PC-3 (cell line): ENCODE data around the gene CDR2L. TPM values are rescaled to one million over a fixed set of nuclear protein-coding genes. Genes with fewer than 3 reads are reported as not detected.

ENCODE experiments used
- ATAC-seq: fragments of 200-7000 bp; cut with Tn5 transposase; 2 replicates; pipeline ENCODE4 v1.9.1; 2020; ENCODE audit warnings: mild to moderate bottlenecking, moderate library complexity
- BruUV-seq: library from RNA; stranded (reverse); fragments of 400-500 nt; replicated peaks from 2 replicates; lab custom pipeline; 2021; lab: Mats Ljungman, UMichigan
- CTCF ChIA-PET: fragments of 300-600 bp; sonication (Branson Sonifier 250); formaldehyde crosslinking; loops from one replicate; lab custom pipeline; 2022; ENCODE audit warnings: antibody characterized with exemption; lab: Charles Lee
- POLR2A ChIA-PET: fragments of 300-600 bp; sonication (Branson Sonifier 250); formaldehyde crosslinking; loops from one replicate; lab custom pipeline; 2022; ENCODE audit warnings: antibody characterized with exemption; ENCODE audit not compliant: unreplicated experiment; lab: Charles Lee
- DNase-seq: peaks from one replicate; pipeline ENCODE4 v3.0.0-alpha.2; 2015
- H2AFZ ChIP-seq: fragments of 300-600 bp; sonication (generic); 2 replicates; pipeline ENCODE4 v1.6.0; 2016; ENCODE audit warnings: antibody characterized with exemption, low read length
- H3F3A ChIP-seq: fragments of 300-600 bp; sonication (generic); one replicate; pipeline ENCODE4 v1.6.0; 2017; ENCODE audit warnings: antibody characterized with exemption, low read length, control low read depth, mild to moderate bottlenecking; ENCODE audit not compliant: unreplicated experiment
- H3K27ac ChIP-seq: fragments of 300-600 bp; sonication (generic); 2 replicates; pipeline ENCODE4 v1.5.1; 2016; ENCODE audit warnings: mild to moderate bottlenecking, low read length
- H3K27me3 ChIP-seq: fragments of 300-600 bp; sonication (generic); 2 replicates; pipeline ENCODE4 v1.6.1; 2016; ENCODE audit warnings: low read length, mixed read lengths
- H3K36me3 ChIP-seq: fragments of 300-600 bp; sonication (generic); 2 replicates; pipeline ENCODE4 v1.6.1; 2016; ENCODE audit warnings: low read depth, mixed run types, low read length, mixed read lengths
- H3K4me1 ChIP-seq: fragments of 300-600 bp; sonication (generic); 2 replicates; pipeline ENCODE4 v1.5.1; 2016; ENCODE audit warnings: low read length; ENCODE audit not compliant: insufficient read depth
- H3K4me2 ChIP-seq: fragments of 300-600 bp; sonication (generic); 2 replicates; pipeline ENCODE4 v1.6.0; 2016; ENCODE audit warnings: low read length
- H3K4me3 ChIP-seq: fragments of 300-600 bp; sonication (generic); 2 replicates; pipeline ENCODE4 v1.5.1; 2016; ENCODE audit warnings: mild to moderate bottlenecking, low read length, mixed read lengths
- H3K79me2 ChIP-seq: fragments of 300-600 bp; sonication (generic); 2 replicates; pipeline ENCODE4 v1.6.1; 2017; ENCODE audit warnings: low read length, mixed read lengths
- H3K9ac ChIP-seq: fragments of 300-600 bp; sonication (generic); 2 replicates; pipeline ENCODE4 v1.6.0; 2016; ENCODE audit warnings: mild to moderate bottlenecking, low read length
- H3K9me2 ChIP-seq: fragments of 300-600 bp; sonication (generic); replicated peaks from 2 replicates; pipeline ENCODE4 v1.6.1; 2016; ENCODE audit warnings: mixed run types, low read length, mixed read lengths
- H3K9me3 ChIP-seq: fragments of 300-600 bp; sonication (generic); 2 replicates; pipeline ENCODE4 v1.6.1; 2016; ENCODE audit warnings: low read length, mixed read lengths
- H4K20me1 ChIP-seq: fragments of 300-600 bp; sonication (generic); 2 replicates; pipeline ENCODE4 v1.6.1; 2016; ENCODE audit warnings: low read length, mixed read lengths
- CTCF ChIP-seq: fragments of 300-600 bp; sonication (generic); conservative IDR thresholded peaks from 2 replicates; pipeline ENCODE4 v1.5.1; 2017; ENCODE audit warnings: antibody characterized with exemption, low read depth, mild to moderate bottlenecking, low read length
- EZH2 ChIP-seq: fragments of 300-600 bp; sonication (generic); IDR thresholded peaks from one replicate; pipeline ENCODE4 v1.6.1; 2017; ENCODE audit warnings: antibody characterized with exemption, mild to moderate bottlenecking, low read length; ENCODE audit not compliant: unreplicated experiment
- EZH2phosphoT487 ChIP-seq: fragments of 300-600 bp; sonication (generic); IDR thresholded peaks from 2 replicates; pipeline ENCODE4 v1.6.1; 2018; ENCODE audit warnings: mild to moderate bottlenecking, antibody characterized with exemption, low read length, borderline replicate concordance
- intact Hi-C: fragments of 100-400 bp; cut with micrococcal nuclease; formaldehyde crosslinking; loops from 2 replicates; pipeline ENCODE4 v1.9.0; 2023
- total RNA-seq: library from RNA; depleted of rRNA; stranded (reverse); fragments of >200 nt; gene quantifications from 2 replicates; pipeline ENCODE4 v1.2.3, GENCODE V29; 2014

Gene CDR2L
- total RNA-seq, 1 experiment from 2014 or later = 35.8 TPM

DNA sequence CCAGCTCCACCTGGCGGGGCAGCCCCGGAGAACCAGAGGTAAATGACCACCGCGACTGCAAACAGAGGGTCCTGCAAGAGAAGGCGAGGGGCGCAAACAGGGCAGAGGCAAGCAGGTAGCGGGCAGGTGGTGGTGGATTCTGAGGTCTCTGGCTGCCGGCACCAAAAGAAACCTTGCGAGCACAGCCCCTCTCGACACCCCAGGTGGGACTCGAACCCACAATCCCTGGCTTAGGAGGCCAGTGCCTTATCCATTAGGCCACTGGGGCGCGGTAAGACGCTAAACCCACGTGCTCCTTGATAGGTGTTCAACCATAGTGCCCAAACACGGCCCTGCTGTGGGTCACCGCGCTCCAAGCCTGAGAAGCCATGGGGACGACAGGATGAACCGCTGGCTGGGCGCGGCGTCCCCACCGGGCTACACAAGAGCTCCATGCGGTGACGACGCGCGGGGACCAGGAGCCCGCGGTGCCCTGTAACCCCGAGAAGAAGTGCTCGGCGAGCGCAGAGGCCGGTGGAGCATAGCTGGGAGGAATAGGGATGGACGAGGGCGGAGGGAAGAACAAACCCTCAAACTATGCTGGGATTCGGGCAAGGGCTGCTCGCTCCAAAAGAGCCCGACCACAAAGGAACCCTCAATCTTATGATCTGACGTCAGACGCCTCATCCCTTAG is 46.9 kb downstream of the CDR2L start:
- Histone ChIP-seq H3K4me1 (peaks cover 36% of the 10 kb centered on the region), H3K27ac (peak overlapping the region; percentile 87), H3K9me2 (no peaks in the 10 kb centered on the region), H3K9me3 (no peaks in the 10 kb centered on the region), H3K4me3 (peak overlapping the region; percentile 77), H3K4me2 (peak overlapping the region; percentile 87), H3K27me3 (no peaks in the 10 kb centered on the region), H4K20me1 (no peaks in the 10 kb centered on the region), H2AFZ (peak overlapping the region; percentile 88), H3F3A (peaks cover 11% of the 10 kb centered on the region), H3K79me2 (no peaks in the 10 kb centered on the region), H3K36me3 (peaks cover 8% of the 10 kb centered on the region; the same call in 1 of the 2 replicates), H3K9ac (peak overlapping the region; percentile 93)
- intact Hi-C loops = loop anchor here (2.0 to 10.0 kb wide), 3 partner anchors 48 to 170 kb away; partner anchors contain the start of genes CDR2L, HID1 and NUP85
- DNase-seq = peak; percentile 99
- TF ChIP-seq CTCF (peak; percentile 3; the same call in 1 of the 2 replicates), EZH2 (no peak)
- BruUV-seq = no TSS peak
- peak; percentile 33 for ATAC-seq
- ChIA-PET CTCF (interaction anchor here (0.6 to 1.2 kb wide), 4 partner anchors 10 to 393 kb away, joined by 3 to 6 read pairs (median 4); partner anchors contain the start of genes ATP5PD and KCTD2), POLR2A (interaction anchor here (0.6 to 1.1 kb wide), 5 partner anchors 21 to 62 kb away, joined by 3 to 42 read pairs (median 3); no protein-coding TSS in a partner anchor)

DNA sequence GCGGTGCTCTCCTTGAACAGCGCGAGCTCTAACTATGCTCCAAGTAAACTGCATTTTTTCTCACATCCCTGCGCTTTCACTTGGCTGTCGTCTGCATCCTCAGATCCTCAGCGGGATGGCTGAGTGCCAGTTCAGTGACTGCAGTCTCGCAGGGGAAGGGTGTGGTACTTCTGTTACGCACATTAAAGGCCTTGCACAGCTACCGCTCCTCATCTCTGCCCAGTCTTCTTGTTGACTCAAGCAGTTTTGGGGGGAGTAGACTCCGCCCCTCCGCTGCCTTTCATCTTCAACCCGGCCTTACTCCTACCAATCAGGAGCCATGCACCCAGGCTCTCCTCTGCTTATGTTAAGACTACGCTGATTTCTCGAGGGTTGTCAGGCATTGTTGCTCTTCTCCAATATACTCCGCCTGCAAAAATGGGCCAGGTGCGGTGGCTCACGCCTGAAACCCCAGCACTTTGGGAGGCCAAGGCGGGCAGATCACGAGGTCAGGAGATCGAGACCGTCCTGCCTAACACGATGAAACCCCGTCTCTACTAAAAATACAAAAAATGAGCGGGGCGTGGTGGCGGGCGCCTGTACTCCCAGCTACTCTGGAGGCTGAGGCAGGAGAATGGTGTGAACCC is 49.3 kb downstream of the CDR2L start:
- TF ChIP-seq EZH2 (no peak), CTCF (no peak), EZH2phosphoT487 (no peak)
- Histone ChIP-seq H3K4me3 (peak overlapping the region; percentile 77; the same call in 1 of the 2 replicates), H4K20me1 (no peaks in the 10 kb centered on the region), H3K9me2 (no peaks in the 10 kb centered on the region), H3K4me1 (peaks cover 36% of the 10 kb centered on the region), H3K4me2 (peak overlapping the region; percentile 82), H3F3A (peaks cover 11% of the 10 kb centered on the region), H2AFZ (peak overlapping the region; percentile 64), H3K36me3 (peaks cover 26% of the 10 kb centered on the region), H3K79me2 (no peaks in the 10 kb centered on the region), H3K27me3 (no peaks in the 10 kb centered on the region), H3K27ac (peak overlapping the region; percentile 87), H3K9ac (peak overlapping the region; percentile 93), H3K9me3 (no peaks in the 10 kb centered on the region)
- ChIA-PET CTCF (interaction anchor here (0.5 to 0.9 kb wide), 3 partner anchors 12 to 233 kb away, joined by 3 to 5 read pairs (median 3); no protein-coding TSS in a partner anchor), POLR2A (no interaction called here)
- intact Hi-C loops = loop anchor here (10.0 kb wide), 1 partner anchor 168 kb away; the partner anchor contains the start of gene NUP85
- DNase-seq (peak; percentile 99), ATAC-seq (peak; percentile 35)
- no TSS peak for BruUV-seq
